Measurements from ENCODE around the gene MAPRE2.

Gene MAPRE2

DNA sequence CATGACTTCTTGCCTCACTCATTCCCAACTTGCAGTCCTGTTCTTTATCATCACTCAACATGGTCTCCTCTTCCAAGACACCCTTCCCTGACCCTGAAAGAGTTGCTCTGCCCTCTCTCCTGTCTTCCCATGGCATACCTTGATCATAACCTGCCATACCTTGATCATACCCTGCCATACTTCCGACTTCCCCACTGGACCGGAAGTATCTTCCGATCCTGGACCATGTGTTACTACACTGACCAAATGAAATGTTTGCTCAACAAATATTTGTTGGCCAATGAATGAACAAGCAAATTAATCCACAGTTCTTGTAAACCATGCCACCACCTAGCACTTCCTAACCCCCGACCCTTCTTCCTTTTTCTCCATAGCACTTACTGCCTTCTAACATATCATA lies 138.7 kb downstream of the MAPRE2 start:
- no peak for DNase-seq (ENCODE audit: low read depth, low spot score)

DNA sequence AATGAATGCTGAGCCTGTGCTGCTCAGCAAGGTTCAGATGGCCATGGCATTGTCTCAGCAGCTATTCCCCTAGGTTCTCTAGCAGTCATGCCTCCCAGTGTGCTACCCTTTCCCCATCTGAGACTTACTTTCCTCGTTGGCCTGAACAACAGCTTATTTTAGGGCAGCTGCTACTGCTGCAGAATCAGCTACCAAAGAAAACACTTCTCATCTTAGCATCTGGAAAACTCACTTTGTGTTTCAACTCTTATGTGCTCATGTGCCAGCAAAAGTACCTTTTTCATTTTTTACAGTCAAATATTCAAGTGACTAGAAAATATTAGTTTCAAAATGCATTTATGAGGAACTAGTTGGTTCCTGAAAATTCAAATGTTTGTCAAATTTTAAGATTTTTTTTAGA lies 139.2 kb downstream of the MAPRE2 start:
- no peak for DNase-seq (ENCODE audit: low read depth, low spot score)

DNA sequence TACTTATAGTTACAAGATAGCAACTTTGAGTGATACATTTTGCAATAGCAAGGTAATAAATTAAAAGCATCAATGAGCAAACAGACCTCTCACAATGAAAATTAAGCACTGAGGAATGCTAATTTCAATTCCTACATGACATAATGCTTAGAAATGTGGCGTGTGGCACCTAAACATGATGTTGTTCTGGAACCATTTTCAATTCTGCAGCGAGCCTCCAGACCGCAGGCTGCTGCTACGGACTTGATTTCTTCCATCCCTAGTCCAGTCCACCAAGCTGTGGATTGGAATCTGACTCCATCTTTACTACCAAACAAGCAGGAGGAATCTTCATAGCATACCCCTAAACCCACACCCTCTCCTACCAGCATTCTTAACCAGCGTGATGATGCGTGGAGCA lies 140.9 kb downstream of the MAPRE2 start:
- DNase-seq (ENCODE audit: low read depth, low spot score): no peak

DNA sequence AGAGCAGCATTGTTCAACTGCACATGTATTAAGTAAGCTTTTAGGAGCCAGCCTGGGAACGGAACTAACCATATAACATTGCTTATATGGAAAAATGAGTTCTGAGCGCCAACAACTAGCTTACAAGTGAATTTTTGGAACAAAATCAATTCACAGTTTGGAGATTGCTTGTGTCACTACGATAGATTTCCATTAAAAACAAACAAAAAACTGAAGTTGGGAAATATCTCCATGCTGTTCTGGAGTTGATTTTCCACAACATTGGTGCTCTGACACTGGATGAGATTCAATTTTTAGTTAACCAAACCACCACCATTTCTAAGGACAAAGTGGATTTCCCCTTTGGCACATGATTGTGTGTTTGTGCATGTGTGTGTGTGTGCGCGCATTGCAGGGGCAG lies 142.7 kb downstream of the MAPRE2 start:
- no peak for DNase-seq (ENCODE audit: low read depth, low spot score)

DNA sequence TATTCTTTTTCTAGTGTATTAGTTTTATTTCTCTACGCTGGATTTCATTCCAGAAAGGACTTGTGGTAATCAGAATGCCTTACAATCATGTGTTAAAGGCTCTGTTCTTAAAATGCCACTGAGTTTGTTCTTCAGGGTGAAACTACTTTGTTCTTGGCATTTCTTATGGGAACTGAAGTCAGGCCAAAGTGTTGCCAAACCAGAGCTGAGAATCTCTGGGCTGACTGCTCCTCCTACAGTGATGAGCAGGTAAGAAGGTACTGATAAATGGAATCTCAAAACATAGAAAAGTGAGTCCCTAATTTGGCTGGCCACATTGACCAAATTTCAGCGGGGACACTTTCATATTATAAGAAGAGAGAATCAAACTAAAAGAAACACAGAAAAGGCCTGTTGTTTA lies 144.6 kb downstream of the MAPRE2 start:
- no peak for DNase-seq (ENCODE audit: low read depth, low spot score)

DNA sequence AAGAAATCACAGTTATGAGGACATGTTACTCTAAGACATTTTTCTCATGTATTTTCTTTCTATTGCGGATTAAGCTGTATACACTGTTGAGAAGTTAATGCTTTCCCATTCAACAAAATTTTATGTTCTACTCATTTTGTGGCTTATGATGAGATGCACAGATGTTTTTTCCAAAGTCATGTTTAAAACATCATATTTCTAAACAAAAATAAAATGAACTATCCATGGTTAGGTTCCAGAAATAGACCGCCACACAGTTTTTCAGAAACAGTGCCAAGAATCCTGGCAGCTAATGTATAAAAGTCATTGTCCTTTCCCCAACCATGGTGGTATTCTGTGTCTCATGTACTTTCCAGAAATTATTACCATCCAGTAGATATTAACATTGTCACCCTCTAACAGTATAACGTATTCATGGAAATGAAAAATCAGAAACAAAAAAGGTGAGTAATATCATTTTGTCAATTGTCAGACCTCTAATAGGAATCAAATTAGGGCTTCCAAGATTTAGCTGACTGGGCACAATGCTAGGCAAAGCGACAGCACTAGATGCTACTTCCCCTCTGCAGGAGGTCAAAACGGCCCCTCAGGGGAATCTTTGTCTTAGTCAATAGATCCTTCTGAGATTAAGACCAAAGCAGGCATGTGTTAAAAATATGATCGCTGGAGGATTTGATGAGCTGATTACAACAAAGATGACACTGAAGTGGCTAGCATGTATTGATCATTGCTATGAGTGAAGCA lies 145.2 kb downstream of the MAPRE2 start:
- DNase-seq (ENCODE audit: low read depth, low spot score): no peak

DNA sequence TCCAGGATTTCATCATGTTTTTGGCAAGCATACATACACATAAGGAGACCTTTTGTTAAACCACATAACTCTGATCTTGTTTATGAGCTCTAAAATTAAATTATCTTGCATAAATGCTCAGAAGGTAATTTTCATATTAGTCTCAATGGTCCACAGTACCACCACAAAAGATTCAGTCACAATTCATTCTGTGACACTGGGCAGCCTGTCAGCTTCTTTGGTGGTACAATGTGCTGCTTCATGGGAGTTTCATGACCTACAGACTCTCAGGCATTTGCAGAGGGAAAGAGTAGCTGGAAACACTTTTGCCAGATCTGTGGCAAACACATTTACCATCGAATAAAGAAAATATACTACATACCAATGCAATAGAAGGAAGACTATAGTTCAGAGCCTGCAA lies 148.3 kb downstream of the MAPRE2 start:
- no peak for DNase-seq (ENCODE audit: low read depth, low spot score)

DNA sequence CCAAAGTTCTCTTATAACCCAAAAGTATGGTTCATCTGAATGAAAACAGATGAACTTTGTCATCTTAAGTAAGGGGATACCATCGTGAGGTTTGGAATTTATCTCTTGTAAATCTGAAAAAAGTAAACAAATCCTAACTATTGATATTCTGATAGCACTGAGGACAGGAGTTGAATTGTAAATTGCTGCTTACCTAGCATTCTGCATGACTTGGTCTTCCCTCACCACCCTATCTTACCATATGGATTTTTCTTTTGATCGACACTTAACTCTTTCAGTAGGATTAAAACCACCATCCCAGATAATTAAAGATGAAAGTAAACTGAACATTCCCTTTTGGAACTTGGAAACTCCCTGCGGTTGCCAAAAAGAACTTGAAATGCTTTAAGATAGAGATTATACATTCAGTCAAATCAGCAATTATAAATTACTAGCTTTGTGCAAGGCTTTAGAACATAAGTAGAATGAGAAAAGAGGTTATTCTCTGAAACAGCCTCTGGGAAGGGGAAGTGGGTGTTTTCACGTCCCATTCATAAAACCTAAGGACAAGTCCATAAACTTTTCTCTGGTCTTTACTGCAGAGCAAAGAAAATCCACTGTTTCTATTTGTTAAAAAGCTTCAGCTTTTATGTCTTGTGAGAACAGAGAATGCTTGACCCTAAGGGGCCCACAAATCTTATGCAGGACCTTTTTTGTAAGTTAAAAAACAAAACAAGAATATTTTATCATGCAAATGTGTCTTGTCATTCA lies 149.9 kb downstream of the MAPRE2 start:
- no peak for DNase-seq (ENCODE audit: low read depth, low spot score)

DNA sequence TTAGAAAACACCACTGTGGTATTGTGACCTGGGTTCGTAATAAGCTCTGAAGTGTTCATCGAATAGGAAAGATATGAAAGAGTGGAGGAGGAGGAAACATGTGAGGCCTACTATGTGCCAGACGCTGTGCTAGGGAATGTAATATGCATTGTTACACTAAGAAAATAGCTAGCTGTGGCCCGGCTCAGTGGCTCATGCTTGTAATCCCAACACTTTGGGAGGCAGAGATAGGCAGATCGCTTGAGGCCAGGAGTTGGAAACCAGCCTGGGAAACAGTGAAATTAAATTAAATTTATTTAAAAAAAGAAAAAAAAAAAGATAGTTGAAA lies 150.4 kb downstream of the MAPRE2 start:
- no peak for DNase-seq (ENCODE audit: low read depth, low spot score)

DNA sequence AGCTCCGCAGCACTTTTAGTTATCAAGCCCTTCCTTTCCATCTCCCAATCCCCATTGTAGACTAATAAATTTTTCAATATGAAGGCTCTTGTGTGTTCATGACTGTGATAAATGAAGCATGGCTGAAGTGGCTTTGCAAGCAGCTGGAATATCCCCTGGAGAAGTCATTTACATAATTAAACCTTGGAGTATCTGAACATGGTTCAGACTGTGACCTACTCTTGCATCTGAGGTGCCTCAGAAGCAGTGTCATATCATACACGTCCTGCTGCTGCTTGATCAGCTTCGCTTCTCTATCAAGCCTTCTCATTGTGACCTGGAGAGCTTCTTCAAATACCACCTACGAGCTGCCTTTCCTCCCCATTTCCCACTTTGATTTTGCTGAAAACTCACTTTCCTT lies 151.2 kb downstream of the MAPRE2 start:
- DNase-seq (ENCODE audit: low read depth, low spot score): no peak
